VCaP (cell line): ENCODE data around the gene CTNND2.

Source experiments
- H3K27ac ChIP-seq: fragments of 450-650 bp; 2 replicates; pipeline ENCODE4 v1.5.1; 2017
- TF ChIP-seq, protein P1 (sequence below): fragments of 450-650 bp; conservative IDR thresholded peaks from 2 replicates; pipeline ENCODE4 v1.5.1; 2017; ENCODE audit warnings: mild to moderate bottlenecking, moderate library complexity

Gene CTNND2

DNA sequence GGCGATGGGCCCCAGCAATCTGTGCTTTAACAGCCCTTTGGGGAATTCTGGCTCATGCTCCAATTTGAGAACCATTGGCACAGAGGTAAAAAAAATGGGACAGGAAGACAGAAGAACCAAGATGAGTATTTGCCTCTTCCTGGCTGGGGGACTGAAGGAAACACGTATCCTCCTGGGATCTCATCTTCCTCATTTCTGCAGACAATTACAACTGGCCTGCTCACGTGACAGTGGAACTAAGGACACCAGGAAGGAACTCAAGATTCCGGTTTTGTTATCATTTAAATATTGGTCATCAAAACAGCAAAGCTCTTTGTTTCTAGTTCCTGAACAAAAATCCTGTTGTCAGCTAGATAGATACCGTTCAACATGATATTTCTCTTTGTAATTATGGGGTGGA is 927.2 kb downstream of the CTNND2 start:
- TF ChIP-seq, protein P1, sequence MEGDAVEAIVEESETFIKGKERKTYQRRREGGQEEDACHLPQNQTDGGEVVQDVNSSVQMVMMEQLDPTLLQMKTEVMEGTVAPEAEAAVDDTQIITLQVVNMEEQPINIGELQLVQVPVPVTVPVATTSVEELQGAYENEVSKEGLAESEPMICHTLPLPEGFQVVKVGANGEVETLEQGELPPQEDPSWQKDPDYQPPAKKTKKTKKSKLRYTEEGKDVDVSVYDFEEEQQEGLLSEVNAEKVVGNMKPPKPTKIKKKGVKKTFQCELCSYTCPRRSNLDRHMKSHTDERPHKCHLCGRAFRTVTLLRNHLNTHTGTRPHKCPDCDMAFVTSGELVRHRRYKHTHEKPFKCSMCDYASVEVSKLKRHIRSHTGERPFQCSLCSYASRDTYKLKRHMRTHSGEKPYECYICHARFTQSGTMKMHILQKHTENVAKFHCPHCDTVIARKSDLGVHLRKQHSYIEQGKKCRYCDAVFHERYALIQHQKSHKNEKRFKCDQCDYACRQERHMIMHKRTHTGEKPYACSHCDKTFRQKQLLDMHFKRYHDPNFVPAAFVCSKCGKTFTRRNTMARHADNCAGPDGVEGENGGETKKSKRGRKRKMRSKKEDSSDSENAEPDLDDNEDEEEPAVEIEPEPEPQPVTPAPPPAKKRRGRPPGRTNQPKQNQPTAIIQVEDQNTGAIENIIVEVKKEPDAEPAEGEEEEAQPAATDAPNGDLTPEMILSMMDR, result no peak

DNA sequence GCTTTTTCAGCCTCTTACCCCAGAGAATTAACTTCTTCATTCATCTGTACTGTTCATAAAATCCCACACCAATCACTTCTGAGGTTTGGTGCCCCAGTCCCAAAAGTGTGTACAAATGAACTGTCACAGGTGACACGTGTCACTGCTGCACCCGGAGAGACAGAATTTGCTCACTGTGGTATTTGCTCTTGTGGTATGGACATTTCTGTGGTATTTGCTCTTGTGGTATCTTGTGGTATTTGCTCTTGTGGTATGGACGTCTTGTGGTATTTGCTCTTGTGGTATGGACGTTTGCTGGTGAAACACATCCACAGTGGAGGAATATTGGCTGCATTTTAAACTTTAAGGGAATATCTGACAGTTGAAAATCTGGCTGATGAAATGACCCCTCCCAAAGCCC is 928.3 kb downstream of the CTNND2 start:
- TF ChIP-seq, protein P1, result no peak

More for the DNA sequence above, 927.2 kb downstream of the CTNND2 start:
- H3K27ac ChIP-seq, result no peak overlapping the region

DNA sequence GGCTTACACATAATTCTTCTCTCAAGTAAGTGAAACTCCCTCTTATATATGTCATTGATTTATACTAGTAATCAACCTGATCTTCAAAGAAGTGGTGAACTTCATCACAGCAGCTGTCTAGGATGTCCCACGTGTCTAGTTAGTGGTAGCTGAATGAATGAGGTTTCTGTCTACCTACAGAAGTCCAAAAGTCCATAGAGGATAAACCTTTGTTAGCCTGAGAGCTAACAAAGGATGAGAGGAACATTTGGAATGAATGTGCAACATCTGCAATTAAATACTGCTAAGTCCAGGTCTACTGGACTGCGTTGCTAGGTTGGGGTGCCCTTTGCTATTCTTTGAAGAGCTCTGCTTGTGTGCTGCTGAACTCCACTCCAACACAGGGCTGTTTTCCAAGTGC is 929.4 kb downstream of the CTNND2 start:
- TF ChIP-seq, protein P1, result no peak
- no peak overlapping the region for H3K27ac ChIP-seq

More for the DNA sequence above, 928.3 kb downstream of the CTNND2 start:
- no peak overlapping the region for H3K27ac ChIP-seq

DNA sequence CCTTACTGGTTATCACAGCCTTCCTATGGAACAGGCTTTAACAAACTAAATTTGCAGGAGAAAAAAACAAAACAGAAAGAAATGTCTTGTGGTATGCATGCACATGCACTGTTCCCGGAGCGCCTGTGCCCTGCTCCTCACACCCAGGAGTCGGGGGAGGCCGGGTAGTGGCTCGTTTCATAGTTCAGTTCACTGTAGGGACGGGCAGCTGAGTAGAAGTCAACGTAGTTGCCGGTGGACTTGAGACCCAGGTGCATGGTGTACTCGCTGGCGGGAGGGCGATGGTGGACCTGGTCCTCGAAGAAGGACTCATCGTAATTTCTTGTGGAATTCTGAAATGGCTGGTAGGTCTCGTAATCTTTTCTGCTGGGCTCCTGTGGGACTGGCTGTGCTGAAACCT is 930.9 kb downstream of the CTNND2 start:
- H3K27ac ChIP-seq, result no peak overlapping the region
- TF ChIP-seq, protein P1, result no peak

DNA sequence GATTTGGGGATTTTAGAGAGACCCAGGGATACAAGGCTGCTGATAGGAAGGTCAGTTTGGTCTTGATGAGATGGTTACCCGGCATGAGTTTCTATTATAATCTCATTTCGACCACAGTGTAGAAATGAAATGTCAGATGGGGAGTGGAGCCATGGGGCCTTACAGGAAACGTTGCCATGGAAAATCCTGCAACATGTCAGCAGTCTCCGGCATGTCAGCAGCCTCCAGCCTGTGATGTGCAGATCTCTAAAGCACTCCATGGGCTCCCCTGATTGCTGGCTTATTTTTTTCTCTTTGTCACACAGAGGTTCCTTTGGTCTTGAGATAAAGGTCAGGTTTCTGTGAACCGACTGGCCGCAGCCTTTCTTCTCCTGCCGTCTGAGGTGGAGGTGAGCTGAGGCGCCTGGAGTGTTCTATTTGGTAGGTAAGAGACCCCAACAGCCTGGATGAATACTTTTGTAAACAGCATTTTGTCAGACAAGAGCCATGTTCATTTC is 934.5 kb downstream of the CTNND2 start:
- TF ChIP-seq, protein P1, result no peak
- no peak overlapping the region for H3K27ac ChIP-seq

DNA sequence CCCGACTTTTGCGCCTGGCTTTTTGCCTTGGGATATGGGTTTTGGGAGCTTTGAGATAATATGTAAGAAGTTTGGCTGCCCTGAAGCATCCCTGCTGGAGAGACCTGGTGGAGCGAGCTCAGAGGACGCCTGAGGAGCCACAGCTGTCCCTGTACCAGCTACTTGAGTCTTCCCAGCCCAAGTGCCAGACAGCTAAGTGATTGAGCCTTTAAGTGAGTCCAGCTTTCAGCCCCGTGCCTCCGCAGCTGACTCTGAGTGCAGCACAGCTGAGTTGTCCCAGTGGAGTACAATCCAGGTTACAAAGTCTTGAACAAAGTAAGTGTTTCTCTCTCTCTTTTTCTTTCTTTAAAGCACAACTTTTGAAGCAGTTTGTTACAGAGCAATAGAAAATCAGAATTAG is 939.4 kb downstream of the CTNND2 start:
- TF ChIP-seq, protein P1, result no peak

DNA sequence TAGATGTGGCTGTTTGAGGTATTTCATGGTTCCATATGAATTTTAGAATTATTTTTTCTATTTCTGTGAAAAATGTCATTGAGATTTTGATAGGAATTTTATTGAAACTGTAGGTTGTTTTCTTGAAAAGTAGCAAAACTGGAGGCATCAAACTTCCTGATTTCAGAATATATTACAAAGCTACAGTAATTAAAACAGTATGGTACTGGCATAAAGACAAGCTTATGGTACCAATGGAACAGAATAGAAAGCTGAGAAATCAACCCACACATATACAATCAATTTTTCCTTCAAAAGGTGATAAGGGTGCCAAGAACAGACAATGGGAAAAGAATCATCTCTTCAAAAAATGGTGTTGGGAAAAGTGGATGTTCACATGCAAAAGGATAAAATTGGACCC is 945.5 kb downstream of the CTNND2 start:
- no peak overlapping the region for H3K27ac ChIP-seq
- TF ChIP-seq, protein P1, result no peak

More for the DNA sequence above, 939.4 kb downstream of the CTNND2 start:
- H3K27ac ChIP-seq, result no peak overlapping the region
